ENCODE data around the gene GADD45G. TPM values are rescaled to one million over a fixed set of nuclear protein-coding genes. Genes with fewer than 3 reads are reported as not detected.

The GADD45G gene, protein sequence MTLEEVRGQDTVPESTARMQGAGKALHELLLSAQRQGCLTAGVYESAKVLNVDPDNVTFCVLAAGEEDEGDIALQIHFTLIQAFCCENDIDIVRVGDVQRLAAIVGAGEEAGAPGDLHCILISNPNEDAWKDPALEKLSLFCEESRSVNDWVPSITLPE
- total RNA-seq: 10 to 100 TPM in 3 of 4 donors, 1 to 10 TPM in 1; 5.7 to 37.8 (median 17.3) TPM
- polyA plus RNA-seq: 10 to 100 TPM in 2 of 3 donors, 1 to 10 TPM in 1; 8.6 to 26.3 (median 21.0) TPM

DNA sequence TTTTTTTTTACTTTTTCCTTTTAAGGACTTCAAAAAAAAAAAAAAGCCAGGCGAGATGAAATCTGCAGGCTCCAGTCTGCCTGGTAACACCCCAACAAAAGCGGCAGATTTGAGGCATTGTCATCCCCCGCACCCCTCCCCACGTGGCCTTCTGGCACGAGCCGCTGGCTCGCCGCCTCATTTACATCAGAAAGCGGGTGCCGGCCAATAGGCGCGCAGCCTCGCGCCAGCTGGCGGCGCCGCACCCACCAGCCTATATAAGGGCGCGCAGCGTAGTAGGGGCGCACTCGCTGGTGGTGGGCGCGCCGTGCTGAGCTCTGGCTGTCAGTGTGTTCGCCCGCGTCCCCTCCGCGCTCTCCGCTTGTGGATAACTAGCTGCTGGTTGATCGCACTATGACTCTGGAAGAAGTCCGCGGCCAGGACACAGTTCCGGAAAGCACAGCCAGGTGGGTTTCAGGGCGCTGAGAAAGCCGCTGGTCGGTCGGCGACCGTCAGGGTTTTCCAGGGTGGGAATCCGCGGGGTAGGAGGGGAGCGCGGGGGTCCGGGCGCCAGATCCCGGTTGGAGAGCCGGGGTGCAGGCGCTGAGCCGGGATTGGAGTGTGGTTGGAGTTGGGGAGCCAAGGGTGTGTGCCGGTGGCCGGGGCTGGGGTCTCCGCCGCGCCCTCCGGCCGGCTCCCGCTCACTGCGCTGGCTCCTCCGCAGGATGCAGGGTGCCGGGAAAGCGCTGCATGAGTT, at the start of gene GADD45G:
TSS of gene GADD45G (plus strand) at position 284 of the 736 bp plus-strand sequence. CDS start at position 394, 110 bp downstream.
- no peaks in the 10 kb centered on the region for H3K36me3 ChIP-seq
- TF ChIP-seq POLR2AphosphoS5 (IDR thresholded peaks at IDR 0.05) (peak; percentile 99 to 100 (median 99)), EP300 (IDR thresholded peaks at IDR 0.05) (peak; percentile 46 to 93 (median 60)), POLR2A (IDR thresholded peaks at IDR 0.05) (peak; percentile 97 to 99)
- TF ChIP-seq, protein P1, sequence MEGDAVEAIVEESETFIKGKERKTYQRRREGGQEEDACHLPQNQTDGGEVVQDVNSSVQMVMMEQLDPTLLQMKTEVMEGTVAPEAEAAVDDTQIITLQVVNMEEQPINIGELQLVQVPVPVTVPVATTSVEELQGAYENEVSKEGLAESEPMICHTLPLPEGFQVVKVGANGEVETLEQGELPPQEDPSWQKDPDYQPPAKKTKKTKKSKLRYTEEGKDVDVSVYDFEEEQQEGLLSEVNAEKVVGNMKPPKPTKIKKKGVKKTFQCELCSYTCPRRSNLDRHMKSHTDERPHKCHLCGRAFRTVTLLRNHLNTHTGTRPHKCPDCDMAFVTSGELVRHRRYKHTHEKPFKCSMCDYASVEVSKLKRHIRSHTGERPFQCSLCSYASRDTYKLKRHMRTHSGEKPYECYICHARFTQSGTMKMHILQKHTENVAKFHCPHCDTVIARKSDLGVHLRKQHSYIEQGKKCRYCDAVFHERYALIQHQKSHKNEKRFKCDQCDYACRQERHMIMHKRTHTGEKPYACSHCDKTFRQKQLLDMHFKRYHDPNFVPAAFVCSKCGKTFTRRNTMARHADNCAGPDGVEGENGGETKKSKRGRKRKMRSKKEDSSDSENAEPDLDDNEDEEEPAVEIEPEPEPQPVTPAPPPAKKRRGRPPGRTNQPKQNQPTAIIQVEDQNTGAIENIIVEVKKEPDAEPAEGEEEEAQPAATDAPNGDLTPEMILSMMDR (IDR thresholded peaks at IDR 0.05): peak in 3 of 4 experiments; percentile 26 to 38 (median 27)
- H3K27me3 ChIP-seq: no peaks in the 10 kb centered on the region
- H3K4me1 ChIP-seq: peaks cover 0 to 43% (median 35%) of the 10 kb centered on the region in 4 donors
- peak within 1 kb of the TSS; percentile 60 to 94 (median 82) for H3K4me3 ChIP-seq
- intact Hi-C loops (cut with DNase I): loop anchor here (2.0 to 5.0 kb wide), 3 partner anchors 56 to 397 kb away; no protein-coding TSS in a partner anchor
- H3K9me3 ChIP-seq: no peaks in the 10 kb centered on the region
- DNase-seq: peak; percentile 97
- WGBS, 2 donors: 0% methylated on average over 63 of the region's 63 CpGs
- peak within 1 kb of the TSS; percentile 89 to 98 (median 95) for H3K27ac ChIP-seq

DNA sequence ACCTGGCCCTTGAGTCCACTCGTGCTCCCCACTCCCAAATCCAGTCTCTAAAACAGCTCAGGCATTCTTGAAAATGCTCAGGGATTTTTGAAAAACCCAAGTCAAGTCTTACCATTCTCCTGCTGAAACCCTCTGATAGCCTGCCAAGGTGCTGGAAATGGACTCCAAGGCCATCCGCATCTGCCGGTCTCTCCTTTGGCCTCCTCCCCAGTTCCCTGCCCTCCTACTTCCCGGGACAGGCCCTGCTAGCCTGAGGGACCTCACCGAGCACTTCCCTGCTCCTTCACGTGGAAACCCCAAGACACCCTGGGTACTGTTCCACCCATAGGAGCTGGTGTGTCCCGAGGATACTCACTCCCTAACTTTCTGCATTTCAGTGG, 49.8 kb upstream of the GADD45G start:
- Histone ChIP-seq H3K27ac (no peak overlapping the region), H3K4me3 (no peak overlapping the region), H3K36me3 (no peaks in the 10 kb centered on the region), H3K4me1 (no peaks in the 10 kb centered on the region), H3K27me3 (no peaks in the 10 kb centered on the region), H3K9me3 (peaks cover 0 to 2% (median 0%) of the 10 kb centered on the region in 4 donors)
- WGBS, 2 donors: 94 to 95% methylated on average over 7 of the region's 7 CpGs
- TF ChIP-seq POLR2A (IDR thresholded peaks at IDR 0.05) (no peak), POLR2AphosphoS5 (IDR thresholded peaks at IDR 0.05) (no peak)
- TF ChIP-seq, protein P1 (IDR thresholded peaks at IDR 0.05): no peak
- DNase-seq: no peak
- intact Hi-C loops (cut with DNase I): no loop called here

DNA sequence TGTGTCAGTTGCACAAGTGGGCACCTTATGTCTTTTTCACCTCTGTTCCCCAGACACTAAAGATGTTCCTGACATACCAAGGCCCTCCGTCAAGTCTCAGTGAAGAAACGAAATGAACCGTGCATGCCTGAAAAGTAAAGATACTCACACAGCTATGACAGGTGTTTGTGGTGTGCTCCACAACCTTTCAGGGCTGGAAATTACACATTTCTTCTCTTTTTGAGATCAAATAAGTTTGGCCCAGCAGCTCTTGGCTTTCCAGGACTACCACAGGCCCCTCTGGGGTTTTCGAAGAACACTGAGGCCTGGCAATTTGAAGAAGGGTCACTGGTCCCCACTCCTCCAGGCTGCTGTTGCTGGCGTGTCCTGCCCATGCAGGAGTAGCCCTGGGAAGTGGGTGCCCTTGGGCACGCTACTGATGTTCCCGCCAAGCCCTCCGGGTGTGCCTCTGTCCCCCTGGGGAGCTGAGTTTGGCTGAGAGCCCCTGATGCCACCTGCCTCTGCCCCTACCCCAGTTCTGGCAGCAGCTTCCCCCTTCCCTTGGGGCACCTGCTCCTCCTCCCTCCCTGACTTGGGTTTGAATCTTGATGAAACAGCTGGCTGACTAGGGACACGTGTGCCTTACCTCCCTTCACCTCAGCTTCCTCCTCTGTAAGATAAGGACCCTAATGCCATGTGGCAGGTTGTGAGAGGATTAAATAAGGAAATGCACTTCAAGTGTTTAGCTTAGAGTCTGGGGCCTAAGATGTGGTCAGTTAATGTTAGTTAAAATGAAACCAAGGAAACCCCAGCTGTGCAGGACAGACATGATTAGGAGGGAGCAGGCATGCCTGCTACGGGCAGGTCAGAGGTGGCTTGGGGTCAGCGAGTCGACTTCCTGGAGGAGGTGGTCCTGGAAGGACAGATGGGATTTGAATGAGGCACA, 49.1 kb upstream of the GADD45G start:
- H3K4me3 ChIP-seq: no peak overlapping the region
- intact Hi-C loops (cut with DNase I): no loop called here
- no peak for DNase-seq
- no peaks in the 10 kb centered on the region for H3K36me3 ChIP-seq
- no peaks in the 10 kb centered on the region for H3K27me3 ChIP-seq
- H3K4me1 ChIP-seq: no peaks in the 10 kb centered on the region
- WGBS, 2 donors: 61 to 75% methylated on average over 12 of the region's 12 CpGs
- H3K27ac ChIP-seq: no peak overlapping the region
- peaks cover 0 to 2% (median 0%) of the 10 kb centered on the region in 4 donors for H3K9me3 ChIP-seq
- TF ChIP-seq POLR2AphosphoS5 (IDR thresholded peaks at IDR 0.05) (no peak), POLR2A (IDR thresholded peaks at IDR 0.05) (no peak), EP300 (IDR thresholded peaks at IDR 0.05) (no peak)
- TF ChIP-seq, protein P1 (IDR thresholded peaks at IDR 0.05): no peak

DNA sequence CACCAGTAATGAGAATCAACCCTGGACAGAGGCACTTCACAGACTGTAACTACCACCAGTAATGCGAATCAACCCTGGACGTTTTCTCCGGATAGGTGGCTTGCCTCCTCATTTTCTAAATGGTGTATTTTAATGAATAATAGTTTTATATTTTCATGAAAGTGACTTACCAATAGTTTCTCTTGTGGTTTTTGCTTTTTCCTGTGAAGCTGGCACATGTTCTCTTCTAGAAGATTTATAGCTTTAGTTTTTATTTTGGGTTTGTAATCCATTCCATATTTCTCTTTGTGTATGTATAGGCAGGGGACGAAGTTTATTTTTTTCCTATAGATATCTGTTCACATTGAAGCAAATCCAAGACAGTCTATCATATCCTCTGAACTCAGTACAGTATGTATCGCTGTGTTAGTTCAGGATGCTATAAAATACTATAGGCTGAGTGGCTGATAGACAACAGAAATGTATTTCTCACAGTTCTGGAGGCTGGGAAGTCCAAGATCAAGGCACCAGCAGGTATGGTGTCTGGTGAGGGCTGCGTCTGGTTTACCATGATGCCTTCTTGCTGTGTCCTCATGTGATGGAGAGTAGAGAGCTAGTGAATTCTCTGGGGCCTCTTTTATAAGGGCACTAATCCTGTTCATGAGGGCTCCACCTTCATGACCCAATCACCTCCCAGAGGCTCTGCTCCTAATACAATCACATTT, 46.5 kb upstream of the GADD45G start:
- H3K27ac ChIP-seq: no peak overlapping the region
- H3K27me3 ChIP-seq: no peaks in the 10 kb centered on the region
- no peaks in the 10 kb centered on the region for H3K36me3 ChIP-seq
- H3K4me3 ChIP-seq: no peak overlapping the region
- H3K4me1 ChIP-seq: no peaks in the 10 kb centered on the region
- no peak for TF ChIP-seq POLR2AphosphoS5 (IDR thresholded peaks at IDR 0.05)
- intact Hi-C loops (cut with DNase I): no loop called here
- no peak for DNase-seq
- peaks cover 0 to 2% (median 0%) of the 10 kb centered on the region in 4 donors for H3K9me3 ChIP-seq
- 73 to 93% methylated on average over 6 of the region's 6 CpGs for WGBS, 2 donors

Data from sigmoid colon (tissue), 7 donors.